HEK293T (cell line): Measurements from ENCODE around the gene GAB3.

Source experiments
- CTCF ChIA-PET: fragments of 350-600 bp; formaldehyde crosslinking; extraction: SDS; loops from one replicate; lab custom pipeline; 2021; ENCODE audit warnings: antibody characterized with exemption, inconsistent platforms; lab: Yijun Ruan, JAX
- POLR2A ChIA-PET: fragments of 350-600 bp; formaldehyde crosslinking; extraction: SDS; loops from one replicate; lab custom pipeline; 2020; ENCODE audit warnings: antibody characterized with exemption, inconsistent platforms; lab: Yijun Ruan, JAX
- DNase-seq: peaks from one replicate; pipeline ENCODE4 v3.0.0; 2012; ENCODE audit warnings: mixed read lengths; ENCODE audit errors: extremely low spot score
- ARNT ChIP-seq: fragments of 450-650 bp; IDR thresholded peaks from 2 replicates; pipeline ENCODE4 v1.6.1; 2017; ENCODE audit warnings: mild to moderate bottlenecking
- BHLHE40 ChIP-seq: fragments of 450-650 bp; IDR thresholded peaks from 2 replicates; pipeline ENCODE4 v1.6.1; 2016; ENCODE audit warnings: mild to moderate bottlenecking, moderate library complexity, borderline replicate concordance
- CTBP1 ChIP-seq: fragments of 450-650 bp; IDR thresholded peaks from 2 replicates; pipeline ENCODE4 v1.6.1; 2016; ENCODE audit warnings: borderline replicate concordance
- ELF4 ChIP-seq: fragments of 450-650 bp; IDR thresholded peaks from 2 replicates; pipeline ENCODE4 v1.6.1; 2017; ENCODE audit warnings: antibody characterized with exemption
- FOXA1 ChIP-seq: fragments of 450-650 bp; IDR thresholded peaks from 2 replicates; pipeline ENCODE4 v1.6.1; 2016; ENCODE audit warnings: mild to moderate bottlenecking
- FOXK2 ChIP-seq: fragments of 450-650 bp; IDR thresholded peaks from 2 replicates; pipeline ENCODE4 v1.6.1; 2016; ENCODE audit warnings: mild to moderate bottlenecking
- FOXM1 ChIP-seq: fragments of 450-650 bp; IDR thresholded peaks from 2 replicates; pipeline ENCODE4 v1.6.1; 2017; ENCODE audit warnings: mild to moderate bottlenecking, borderline replicate concordance
- HDGF ChIP-seq: fragments of 450-650 bp; IDR thresholded peaks from 2 replicates; pipeline ENCODE4 v1.6.1; 2017; ENCODE audit warnings: antibody characterized with exemption, borderline replicate concordance
- L3MBTL2 ChIP-seq: fragments of 450-650 bp; conservative IDR thresholded peaks from 2 replicates; pipeline ENCODE4 v1.6.1; 2016; ENCODE audit warnings: mild to moderate bottlenecking
- LEF1 ChIP-seq: fragments of 450-650 bp; IDR thresholded peaks from 2 replicates; pipeline ENCODE4 v1.6.1; 2017; ENCODE audit warnings: mild to moderate bottlenecking, borderline replicate concordance
- NFRKB ChIP-seq: fragments of 450-650 bp; IDR thresholded peaks from 2 replicates; pipeline ENCODE4 v1.6.1; 2016; ENCODE audit warnings: mild to moderate bottlenecking, moderate library complexity
- SP1 ChIP-seq: fragments of 450-650 bp; IDR thresholded peaks from 2 replicates; pipeline ENCODE4 v1.6.1; 2017
- SUZ12 ChIP-seq: fragments of 450-650 bp; IDR thresholded peaks from 2 replicates; pipeline ENCODE4 v1.6.1; 2016; ENCODE audit warnings: mild to moderate bottlenecking
- TARDBP ChIP-seq: fragments of 450-650 bp; IDR thresholded peaks from 2 replicates; pipeline ENCODE4 v1.6.1; 2016
- ZNF384 ChIP-seq: fragments of 450-650 bp; IDR thresholded peaks from 2 replicates; pipeline ENCODE4 v1.6.1; 2016
- TF ChIP-seq, protein P1 (sequence below): fragments of 450-650 bp; IDR thresholded peaks from 2 replicates; pipeline ENCODE4 v1.6.1; 2016

The GAB3 gene

DNA sequence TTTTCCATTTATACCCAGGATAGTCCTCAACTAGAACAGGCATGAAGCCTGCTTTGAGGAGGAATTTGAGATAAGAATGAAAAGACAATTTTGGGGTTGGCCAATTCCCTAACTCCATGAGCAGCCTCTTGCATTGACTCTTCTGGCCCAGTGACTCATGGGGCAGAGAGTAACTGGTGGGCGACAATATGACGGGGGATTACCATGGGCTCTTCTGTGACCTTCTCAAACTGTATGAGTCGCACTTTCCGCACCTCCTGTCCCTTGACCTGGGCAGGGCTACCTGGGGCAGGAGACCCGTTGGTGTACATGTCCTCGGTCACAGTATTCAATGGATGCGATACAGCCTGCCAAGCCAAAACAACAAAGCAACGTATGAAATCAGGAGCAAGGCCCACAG, 41.1 kb upstream of the GAB3 start:
- TF ChIP-seq FOXA1, result no peak
- TF ChIP-seq ZNF384, result no peak
- DNase-seq, result no peak
- CTCF ChIA-PET, result interaction anchor here (1.3 kb wide), 1 partner anchor 16 kb away, joined by 4 read pairs; no protein-coding TSS in a partner anchor
- POLR2A ChIA-PET, result no interaction called here

DNA sequence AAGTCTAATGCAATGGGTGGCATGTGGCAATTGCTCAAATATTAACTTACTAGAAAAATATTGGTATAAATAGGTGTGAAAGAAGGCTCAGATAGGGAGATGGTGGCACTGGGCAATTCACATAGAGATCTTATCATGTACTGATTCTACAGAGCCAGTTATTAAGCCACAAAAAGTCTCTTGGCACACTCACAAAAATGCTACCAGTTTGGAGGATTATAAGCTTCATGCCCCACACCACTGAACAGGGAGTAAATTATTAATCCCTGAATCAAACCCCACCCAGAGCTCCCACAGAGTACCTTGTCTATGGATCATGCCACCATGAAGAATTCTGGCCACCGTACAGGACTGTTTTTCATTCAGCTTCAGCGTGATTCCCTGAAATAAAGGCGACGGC, 40.6 kb upstream of the GAB3 start:
- ChIA-PET CTCF (interaction anchor here (1.3 kb wide), 1 partner anchor 15 kb away, joined by 4 read pairs; no protein-coding TSS in a partner anchor), POLR2A (no interaction called here)
- TF ChIP-seq ARNT (no peak), BHLHE40 (no peak), LEF1 (no peak), FOXK2 (no peak), ZNF384 (no peak), TARDBP (no peak), L3MBTL2 (no peak), SUZ12 (no peak), FOXA1 (no peak), CTBP1 (no peak), FOXM1 (no peak)
- TF ChIP-seq, protein P1, sequence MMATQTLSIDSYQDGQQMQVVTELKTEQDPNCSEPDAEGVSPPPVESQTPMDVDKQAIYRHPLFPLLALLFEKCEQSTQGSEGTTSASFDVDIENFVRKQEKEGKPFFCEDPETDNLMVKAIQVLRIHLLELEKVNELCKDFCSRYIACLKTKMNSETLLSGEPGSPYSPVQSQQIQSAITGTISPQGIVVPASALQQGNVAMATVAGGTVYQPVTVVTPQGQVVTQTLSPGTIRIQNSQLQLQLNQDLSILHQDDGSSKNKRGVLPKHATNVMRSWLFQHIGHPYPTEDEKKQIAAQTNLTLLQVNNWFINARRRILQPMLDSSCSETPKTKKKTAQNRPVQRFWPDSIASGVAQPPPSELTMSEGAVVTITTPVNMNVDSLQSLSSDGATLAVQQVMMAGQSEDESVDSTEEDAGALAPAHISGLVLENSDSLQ, result no peak
- no peak for DNase-seq

DNA sequence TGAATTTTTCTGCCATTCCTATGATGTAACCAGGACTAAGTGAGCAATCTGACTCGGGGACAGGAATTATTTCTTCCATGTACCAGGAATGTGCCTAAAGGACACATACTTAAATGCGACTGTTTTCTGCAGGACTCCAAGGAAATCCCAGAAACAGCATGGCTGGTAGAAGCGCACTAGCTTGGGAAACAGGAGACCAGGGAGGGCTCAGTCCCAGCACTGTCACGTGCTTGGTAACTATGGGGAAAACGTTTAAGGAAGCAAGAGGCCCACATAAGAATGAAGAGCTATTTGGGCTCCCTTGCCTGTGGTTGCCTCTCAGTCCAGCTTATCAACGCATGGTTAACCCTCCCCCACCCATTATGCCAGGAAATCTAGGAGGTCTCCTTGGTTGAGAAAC, 34.8 kb upstream of the GAB3 start:
- no peak for DNase-seq
- POLR2A ChIA-PET, result interaction anchor here (1.0 kb wide), 1 partner anchor 20 kb away, joined by 3 read pairs; the partner anchor contains the start of gene MPP1
- CTCF ChIA-PET, result no interaction called here
- TF ChIP-seq HDGF (no peak), ELF4 (no peak), ARNT (no peak), CTBP1 (no peak), SUZ12 (no peak), FOXA1 (no peak), BHLHE40 (no peak), LEF1 (no peak), NFRKB (no peak), SP1 (no peak), FOXM1 (no peak), FOXK2 (no peak), TARDBP (no peak), L3MBTL2 (no peak), ZNF384 (no peak)
- TF ChIP-seq, protein P1, result no peak

DNA sequence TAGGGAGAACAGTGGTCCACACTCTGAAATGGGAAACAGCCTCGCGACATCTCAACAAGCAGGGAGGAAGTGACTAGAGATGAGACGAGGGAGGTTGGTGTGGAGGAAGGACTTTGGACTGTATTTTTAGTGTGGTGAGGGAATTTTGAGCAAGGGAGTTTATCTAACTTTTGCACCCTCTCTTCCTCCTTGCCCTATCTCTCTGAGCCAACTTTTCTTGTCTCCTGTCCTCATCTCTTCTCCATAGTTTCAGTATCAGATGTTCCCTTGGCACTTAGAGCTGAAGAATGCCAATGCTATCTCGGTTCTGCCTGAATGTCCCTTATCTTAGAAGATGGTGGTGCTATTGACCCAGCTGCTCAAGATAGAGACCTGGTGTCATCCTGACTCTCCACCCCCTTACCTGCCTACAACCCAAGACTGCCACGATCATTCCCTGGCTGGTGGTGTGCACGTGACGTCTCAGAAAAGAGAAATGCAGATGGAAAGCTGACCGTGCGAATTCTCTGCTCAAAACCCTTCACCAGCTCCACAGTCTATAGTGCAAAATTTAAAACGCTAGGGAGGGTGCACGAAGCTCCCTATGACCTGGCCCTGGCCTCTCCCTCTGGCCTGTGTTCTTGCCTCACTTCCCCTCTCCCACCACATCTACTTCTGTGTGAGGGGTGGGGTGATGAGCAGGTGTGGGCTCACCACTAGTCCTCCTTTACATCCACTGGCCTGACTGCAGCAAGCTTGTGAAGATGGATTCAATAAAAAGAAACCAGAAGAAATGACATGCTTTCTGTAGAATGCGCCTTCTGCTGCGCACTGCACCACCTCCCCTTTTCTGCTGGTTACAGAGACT, 33.5 kb upstream of the GAB3 start:
- CTCF ChIA-PET, result no interaction called here
- no peak for TF ChIP-seq LEF1
- TF ChIP-seq ZNF384, result no peak
- TF ChIP-seq SUZ12, result no peak
- TF ChIP-seq, protein P1, result no peak
- no peak for TF ChIP-seq FOXA1
- no peak for TF ChIP-seq FOXK2
- TF ChIP-seq BHLHE40, result no peak
- no peak for TF ChIP-seq ARNT
- no peak for TF ChIP-seq L3MBTL2
- TF ChIP-seq NFRKB, result no peak
- no peak for DNase-seq
- POLR2A ChIA-PET, result interaction anchor here (1.0 kb wide), 1 partner anchor 9 kb away, joined by 4 read pairs; no protein-coding TSS in a partner anchor

DNA sequence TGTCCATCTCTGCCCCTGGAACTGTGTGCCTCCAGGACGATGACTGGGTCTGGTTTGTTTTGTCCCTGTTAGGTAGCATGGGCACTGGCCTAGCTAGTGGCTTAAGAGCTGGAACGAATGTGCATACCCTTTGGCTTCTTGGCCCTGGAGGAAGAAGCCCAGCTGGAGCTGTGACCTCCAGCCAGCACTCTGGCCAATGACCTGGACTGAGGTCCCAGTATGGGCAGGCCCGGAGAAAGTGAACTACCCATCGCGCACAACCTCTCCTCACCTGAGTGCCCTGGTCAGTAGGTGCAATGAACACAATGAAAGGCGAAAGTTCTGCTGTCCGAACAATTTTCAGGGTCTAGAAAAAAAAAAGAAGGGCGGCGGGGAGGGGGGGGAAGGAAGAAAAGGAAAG, 30.1 kb upstream of the GAB3 start:
- POLR2A ChIA-PET, result no interaction called here
- TF ChIP-seq SUZ12 (no peak), NFRKB (no peak), TARDBP (no peak), LEF1 (no peak), CTBP1 (no peak), ELF4 (no peak), L3MBTL2 (no peak), HDGF (no peak), FOXM1 (no peak), BHLHE40 (no peak), ZNF384 (no peak), FOXK2 (no peak), FOXA1 (no peak), SP1 (no peak), ARNT (no peak)
- TF ChIP-seq, protein P1, result no peak
- CTCF ChIA-PET, result no interaction called here
- DNase-seq, result no peak
